Measurements from ENCODE around the gene FSTL1.
"Not testable (repeated sequence)": the region's sequence is repeated elsewhere in the genome, so short reads cannot be mapped to it uniquely, and the experiment has no call there.

Gene FSTL1

DNA sequence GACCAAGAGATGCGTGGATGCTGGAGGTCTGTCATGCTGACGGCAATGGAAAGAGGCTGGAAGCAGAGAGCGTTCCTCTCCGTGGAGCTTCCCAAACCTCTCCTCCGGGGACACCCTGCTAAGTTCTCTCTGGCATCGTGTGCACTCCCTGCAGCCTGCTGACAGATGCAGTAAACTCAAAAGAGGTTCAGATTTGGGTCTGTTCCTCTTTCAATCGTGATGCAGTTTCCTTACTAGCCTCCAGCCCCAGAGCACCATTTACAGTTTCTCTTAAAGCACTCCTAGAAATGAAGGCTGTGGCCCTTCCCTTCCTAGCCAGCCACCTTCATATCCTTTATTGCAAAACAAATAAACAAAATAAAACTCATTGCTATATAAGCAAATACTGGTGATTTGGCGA, 54.3 kb downstream of the FSTL1 start:
- Mint-ChIP-seq H3K9me3 (no peaks in the 10 kb centered on the region), H3K4me3 (no peak overlapping the region)

DNA sequence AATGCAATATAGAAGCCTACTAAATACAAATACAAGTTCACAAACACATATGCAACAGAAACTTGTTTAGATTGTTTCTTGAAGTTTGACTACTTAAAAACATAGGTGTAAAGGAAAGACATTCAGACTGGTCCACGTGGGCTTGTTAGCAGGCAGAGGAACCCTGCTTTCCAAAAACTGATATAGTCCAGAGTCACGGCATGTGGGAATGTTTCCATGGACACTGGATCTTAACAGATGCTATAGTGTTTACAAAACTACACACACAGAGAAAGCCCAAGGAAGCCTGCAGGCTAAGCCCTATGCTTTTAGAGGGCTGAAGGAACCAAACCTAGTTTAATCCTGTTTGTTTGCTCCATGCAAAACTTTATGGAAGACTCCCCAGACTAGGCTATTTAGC, 56.4 kb downstream of the FSTL1 start:
- Mint-ChIP-seq H3K36me3 (ENCODE audit: low read depth) (no peaks in the 10 kb centered on the region), H3K9me3 (no peaks in the 10 kb centered on the region)

More for the DNA sequence above, 54.3 kb downstream of the FSTL1 start:
- H3K4me1 Mint-ChIP-seq (ENCODE audit: low read depth), result no peaks in the 10 kb centered on the region
- no peaks in the 10 kb centered on the region for H3K36me3 Mint-ChIP-seq (ENCODE audit: low read depth)
- peaks cover 3% of the 10 kb centered on the region for H3K27me3 Mint-ChIP-seq
- no peak overlapping the region for H3K27ac Mint-ChIP-seq
- DNase-seq, result no peak

DNA sequence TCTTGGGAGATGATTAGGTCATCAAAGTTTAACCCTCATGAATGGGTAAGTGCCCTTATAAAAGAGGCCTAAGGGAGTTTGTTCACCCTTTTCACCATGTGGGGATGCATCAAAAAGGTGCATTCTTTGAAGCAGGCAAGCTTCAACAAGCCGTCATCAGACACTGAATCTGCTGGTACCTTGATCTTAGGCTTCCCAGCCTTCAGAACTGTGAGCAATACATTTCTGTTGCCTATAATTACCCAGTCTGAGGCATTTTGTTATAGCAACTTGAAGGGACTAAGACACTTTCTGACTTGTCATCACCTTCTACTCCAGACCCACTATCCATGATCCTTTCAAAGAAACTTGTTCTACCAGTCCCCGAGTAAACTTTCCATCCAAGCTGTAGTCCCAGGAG, 57.0 kb downstream of the FSTL1 start:
- no peaks in the 10 kb centered on the region for H3K9me3 Mint-ChIP-seq
- DNase-seq, result no peak
- H3K27me3 Mint-ChIP-seq, result peaks cover 3% of the 10 kb centered on the region

More for the DNA sequence above, 56.4 kb downstream of the FSTL1 start:
- H3K27ac Mint-ChIP-seq, result no peak overlapping the region
- H3K27me3 Mint-ChIP-seq, result peaks cover 3% of the 10 kb centered on the region
- H3K4me3 Mint-ChIP-seq, result no peak overlapping the region
- no peaks in the 10 kb centered on the region for H3K4me1 Mint-ChIP-seq (ENCODE audit: low read depth)
- no peak for DNase-seq

DNA sequence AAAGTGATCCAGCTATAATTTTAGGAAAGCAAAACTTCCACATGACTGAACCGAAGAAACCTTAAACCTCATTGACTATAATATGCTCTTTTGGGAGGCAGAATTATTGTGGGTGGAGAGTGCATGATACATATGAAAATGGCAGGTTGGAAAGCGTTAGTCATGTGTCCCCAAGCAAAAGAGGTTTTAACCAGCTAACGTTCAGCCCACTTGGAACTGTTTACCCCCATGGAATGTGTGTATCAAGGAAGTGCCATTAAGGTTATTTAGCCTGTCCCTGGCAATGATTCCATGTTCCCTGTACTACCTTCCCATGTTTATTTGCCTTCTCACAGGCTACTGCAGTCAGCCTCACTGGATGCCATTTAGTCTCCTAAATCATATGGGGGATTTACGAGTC, 57.5 kb downstream of the FSTL1 start:
- Mint-ChIP-seq H3K27me3 (peaks cover 3% of the 10 kb centered on the region), H3K36me3 (ENCODE audit: low read depth) (no peaks in the 10 kb centered on the region), H3K4me3 (no peak overlapping the region), H3K27ac (no peak overlapping the region), H3K4me1 (ENCODE audit: low read depth) (no peaks in the 10 kb centered on the region), H3K9me3 (no peaks in the 10 kb centered on the region)
- DNase-seq, result no peak

More for the DNA sequence above, 57.0 kb downstream of the FSTL1 start:
- no peaks in the 10 kb centered on the region for H3K36me3 Mint-ChIP-seq (ENCODE audit: low read depth)
- H3K27ac Mint-ChIP-seq, result no peak overlapping the region
- H3K4me3 Mint-ChIP-seq, result no peak overlapping the region
- H3K4me1 Mint-ChIP-seq (ENCODE audit: low read depth), result no peaks in the 10 kb centered on the region

DNA sequence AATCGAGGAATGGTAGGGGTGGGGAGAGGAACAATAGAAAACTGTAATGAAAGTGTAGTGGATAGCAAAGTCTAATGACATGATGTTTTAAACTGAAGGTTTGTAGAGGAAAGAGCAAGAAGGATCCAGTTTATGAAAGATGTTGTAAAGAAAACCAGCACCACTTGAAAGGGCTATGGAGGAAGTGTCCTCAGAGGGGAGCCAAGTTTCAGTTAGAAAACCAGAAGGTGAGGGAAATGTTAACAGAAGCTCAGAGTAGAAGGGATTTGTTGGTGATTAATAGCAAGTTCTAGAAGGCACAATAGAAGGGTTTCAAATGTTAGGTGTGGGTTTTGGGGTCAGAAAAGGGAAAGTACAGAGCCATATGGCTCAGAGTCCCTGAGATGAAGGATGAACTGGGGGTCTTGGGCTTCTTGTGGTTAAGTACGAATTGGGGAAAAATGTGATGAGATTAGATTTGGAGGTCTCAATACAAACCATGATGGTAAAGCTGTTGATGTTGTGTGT, 67.8 kb downstream of the FSTL1 start:
- Mint-ChIP-seq H3K27ac (no peak overlapping the region), H3K4me1 (ENCODE audit: low read depth) (no peaks in the 10 kb centered on the region), H3K27me3 (peaks cover 12% of the 10 kb centered on the region), H3K4me3 (no peak overlapping the region), H3K9me3 (no peaks in the 10 kb centered on the region), H3K36me3 (ENCODE audit: low read depth) (no peaks in the 10 kb centered on the region)
- DNase-seq, result no peak

DNA sequence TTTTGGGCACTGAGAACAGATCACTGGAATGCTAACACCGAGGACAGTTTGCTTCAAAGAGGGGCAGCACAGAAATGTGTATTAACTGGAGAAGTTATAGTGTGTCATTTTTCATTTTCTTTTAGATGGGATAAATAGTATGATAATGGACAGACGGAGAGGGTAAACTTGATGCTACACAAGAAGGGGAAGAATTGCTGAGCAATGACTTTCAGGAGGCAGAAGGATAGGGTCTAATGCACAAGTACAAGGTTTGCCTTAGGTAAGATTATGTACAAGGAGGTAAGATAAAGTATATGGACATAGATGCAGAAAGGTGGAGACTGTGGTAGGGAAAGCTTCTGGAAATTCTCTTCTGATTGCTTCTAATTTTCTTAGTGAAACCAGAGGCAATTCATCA, 69.3 kb downstream of the FSTL1 start:
- H3K4me1 Mint-ChIP-seq (ENCODE audit: low read depth), result no peaks in the 10 kb centered on the region
- H3K27me3 Mint-ChIP-seq, result peaks cover 12% of the 10 kb centered on the region
- H3K9me3 Mint-ChIP-seq, result no peaks in the 10 kb centered on the region
- H3K27ac Mint-ChIP-seq, result no peak overlapping the region
- H3K36me3 Mint-ChIP-seq (ENCODE audit: low read depth), result no peaks in the 10 kb centered on the region
- DNase-seq, result no peak
- H3K4me3 Mint-ChIP-seq, result no peak overlapping the region

DNA sequence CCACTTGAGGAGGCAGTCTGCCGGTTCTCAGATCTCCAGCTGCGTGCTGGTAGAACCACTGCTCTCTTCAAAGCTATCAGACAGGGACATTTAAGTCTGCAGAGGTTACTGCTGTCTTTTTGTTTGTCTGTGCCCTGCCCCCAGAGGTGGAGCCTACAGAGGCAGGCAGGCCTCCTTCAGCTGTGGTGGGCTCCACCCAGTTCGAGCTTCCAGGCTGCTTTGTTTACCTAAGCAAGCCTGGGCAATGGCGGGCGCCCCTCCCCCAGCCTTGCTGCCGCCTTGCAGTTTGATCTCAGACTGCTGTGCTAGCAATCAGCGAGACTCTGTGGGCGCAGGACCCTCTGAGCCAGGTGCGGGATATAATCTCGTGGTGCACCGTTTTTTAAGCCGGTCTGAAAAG, 72.8 kb downstream of the FSTL1 start:
- not testable (repeated sequence) for H3K4me3 Mint-ChIP-seq; H3K4me1 Mint-ChIP-seq (ENCODE audit: low read depth); H3K36me3 Mint-ChIP-seq (ENCODE audit: low read depth); H3K9me3 Mint-ChIP-seq; DNase-seq; H3K27ac Mint-ChIP-seq
- H3K27me3 Mint-ChIP-seq, result peaks cover 12% of the 10 kb centered on the region

DNA sequence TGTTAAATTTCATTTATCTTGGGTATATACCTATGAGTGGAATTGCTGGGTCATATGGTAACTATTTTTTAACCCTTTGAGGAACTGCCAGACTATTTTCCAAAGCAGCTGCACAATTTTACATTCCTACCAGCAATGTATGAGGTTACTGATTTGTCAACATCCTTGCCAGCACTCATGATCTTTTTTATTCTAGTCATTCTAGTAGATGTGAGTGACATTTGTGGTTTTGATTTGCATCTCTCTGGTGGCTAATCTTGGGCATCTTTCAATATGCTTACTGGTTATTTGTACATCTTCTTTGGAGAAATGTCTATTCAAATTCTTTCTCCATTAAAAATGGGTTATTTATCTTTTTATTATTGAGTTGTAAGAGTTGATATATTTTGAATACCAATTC, 80.3 kb downstream of the FSTL1 start:
- H3K9me3 Mint-ChIP-seq, result no peaks in the 10 kb centered on the region
- no peaks in the 10 kb centered on the region for H3K36me3 Mint-ChIP-seq (ENCODE audit: low read depth)
- no peak overlapping the region for H3K4me3 Mint-ChIP-seq
- peaks cover 36% of the 10 kb centered on the region for H3K27me3 Mint-ChIP-seq
- H3K4me1 Mint-ChIP-seq (ENCODE audit: low read depth), result peaks cover 8% of the 10 kb centered on the region
- H3K27ac Mint-ChIP-seq, result no peak overlapping the region
- no peak for DNase-seq

DNA sequence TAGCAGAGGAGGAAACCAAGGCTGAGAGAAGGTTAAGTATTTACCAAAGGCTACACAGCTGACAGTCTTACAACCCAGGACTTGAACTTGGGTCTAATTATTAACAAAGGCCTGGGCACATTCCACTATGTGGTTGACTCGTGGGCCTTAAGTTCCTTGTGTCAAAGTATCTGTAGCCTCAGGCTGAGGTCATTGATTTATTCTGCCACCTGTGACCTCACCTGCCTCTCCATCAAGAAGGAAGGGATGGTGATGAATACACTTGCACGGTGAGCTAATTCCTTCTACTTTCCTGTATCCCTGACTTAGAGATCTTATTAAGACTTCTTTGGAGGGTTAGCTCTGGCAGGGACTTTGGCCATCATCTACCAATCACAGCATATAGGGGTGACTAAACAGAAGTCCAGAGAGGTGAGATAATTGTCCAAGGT, 81.7 kb downstream of the FSTL1 start:
- no peaks in the 10 kb centered on the region for H3K9me3 Mint-ChIP-seq
- no peak for DNase-seq
- H3K4me1 Mint-ChIP-seq (ENCODE audit: low read depth), result peaks cover 8% of the 10 kb centered on the region
- peaks cover 39% of the 10 kb centered on the region for H3K27me3 Mint-ChIP-seq
- H3K4me3 Mint-ChIP-seq, result no peak overlapping the region
- no peaks in the 10 kb centered on the region for H3K36me3 Mint-ChIP-seq (ENCODE audit: low read depth)
- H3K27ac Mint-ChIP-seq, result no peak overlapping the region

DNA sequence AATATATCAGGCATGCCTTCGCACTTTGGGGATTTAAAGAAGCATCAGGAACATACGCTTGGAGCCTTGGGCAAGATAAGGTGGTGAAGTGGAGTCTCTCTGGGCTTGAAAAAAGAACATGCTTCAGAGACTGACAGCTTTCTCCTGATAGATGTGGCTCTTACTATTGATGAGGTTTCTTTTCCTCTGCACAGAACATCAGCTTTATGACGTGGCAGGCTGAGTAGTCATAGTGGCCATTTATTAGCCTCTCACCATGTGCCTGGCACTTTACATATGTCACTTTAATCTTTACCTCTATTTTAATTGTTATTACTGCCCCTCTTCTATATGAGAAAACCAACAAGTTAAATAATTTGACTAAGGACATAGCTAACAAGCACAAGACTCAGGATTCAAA, 82.6 kb downstream of the FSTL1 start:
- peaks cover 8% of the 10 kb centered on the region for H3K4me1 Mint-ChIP-seq (ENCODE audit: low read depth)
- H3K36me3 Mint-ChIP-seq (ENCODE audit: low read depth), result no peaks in the 10 kb centered on the region

DNA sequence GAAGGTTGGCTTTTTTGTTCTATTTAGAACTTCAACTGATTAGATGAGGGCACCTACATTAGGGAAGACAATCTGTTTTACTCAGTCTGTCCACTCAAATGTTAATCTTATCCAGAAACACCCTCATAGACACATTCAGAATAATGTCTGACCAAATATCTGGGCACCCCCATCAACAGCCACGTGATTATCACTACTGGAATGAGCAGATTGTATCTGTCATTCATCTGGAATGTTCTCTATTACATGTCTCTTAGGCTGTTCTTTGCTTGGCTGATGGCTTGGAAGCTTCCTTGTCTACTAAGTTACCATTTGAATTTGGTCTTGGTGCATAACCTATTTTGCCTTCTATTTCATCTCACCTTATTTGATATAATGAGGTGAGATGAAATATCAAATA, 86.0 kb downstream of the FSTL1 start:
- Mint-ChIP-seq H3K4me3 (no peak overlapping the region), H3K36me3 (ENCODE audit: low read depth) (no peaks in the 10 kb centered on the region), H3K27ac (no peak overlapping the region), H3K9me3 (no peaks in the 10 kb centered on the region), H3K27me3 (peaks cover 39% of the 10 kb centered on the region), H3K4me1 (ENCODE audit: low read depth) (no peaks in the 10 kb centered on the region)
- no peak for DNase-seq

More for the DNA sequence above, 82.6 kb downstream of the FSTL1 start:
- Mint-ChIP-seq H3K27ac (no peak overlapping the region), H3K4me3 (no peak overlapping the region), H3K27me3 (peaks cover 39% of the 10 kb centered on the region), H3K9me3 (no peaks in the 10 kb centered on the region)
- DNase-seq, result no peak

DNA sequence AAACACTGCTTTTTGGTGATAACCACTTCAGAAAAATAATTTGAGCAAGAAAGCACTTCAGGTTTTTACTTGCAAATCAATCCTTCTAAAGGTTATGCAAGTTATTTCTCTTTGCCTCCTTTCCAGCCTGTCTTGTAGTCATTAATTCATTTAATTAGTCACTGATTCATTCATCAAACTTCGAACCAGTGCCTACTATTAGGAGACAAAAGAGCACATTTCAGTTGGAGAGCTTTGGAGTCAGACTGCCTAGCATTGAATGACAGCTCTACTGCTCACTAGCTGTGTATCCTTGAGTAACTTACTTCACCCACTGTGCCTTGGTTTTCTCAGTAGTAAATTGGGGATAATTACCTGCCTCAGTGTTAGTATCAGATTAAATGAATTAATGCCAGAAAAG, 86.7 kb downstream of the FSTL1 start:
- Mint-ChIP-seq H3K36me3 (ENCODE audit: low read depth) (no peaks in the 10 kb centered on the region), H3K27ac (no peak overlapping the region), H3K9me3 (no peaks in the 10 kb centered on the region), H3K4me3 (no peak overlapping the region), H3K27me3 (peaks cover 37% of the 10 kb centered on the region), H3K4me1 (ENCODE audit: low read depth) (no peaks in the 10 kb centered on the region)
- no peak for DNase-seq

DNA sequence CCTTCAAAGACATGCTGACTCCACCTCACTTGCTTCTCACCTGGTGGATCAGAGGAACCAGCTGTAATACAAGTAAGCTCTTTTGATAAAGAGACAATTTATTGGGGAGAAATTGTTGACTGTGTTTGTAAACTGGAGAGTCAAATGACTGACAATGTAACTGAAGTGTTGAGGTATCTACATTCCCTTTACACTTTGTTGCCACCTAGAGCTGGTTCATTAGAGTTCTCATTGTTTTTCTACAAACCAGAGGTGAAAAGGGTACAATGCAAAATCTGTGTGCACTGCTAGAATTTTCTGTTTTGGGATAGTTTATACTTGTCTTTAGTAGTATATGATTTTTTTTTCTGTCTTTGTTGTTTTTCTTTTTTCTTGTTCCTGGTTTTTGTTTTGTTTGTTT, 93.0 kb downstream of the FSTL1 start:
- H3K36me3 Mint-ChIP-seq (ENCODE audit: low read depth), result no peaks in the 10 kb centered on the region
- H3K4me3 Mint-ChIP-seq, result no peak overlapping the region
- H3K27me3 Mint-ChIP-seq, result peaks cover 12% of the 10 kb centered on the region
- no peaks in the 10 kb centered on the region for H3K9me3 Mint-ChIP-seq
- H3K27ac Mint-ChIP-seq, result no peak overlapping the region
- DNase-seq, result no peak
- H3K4me1 Mint-ChIP-seq (ENCODE audit: low read depth), result no peaks in the 10 kb centered on the region

DNA sequence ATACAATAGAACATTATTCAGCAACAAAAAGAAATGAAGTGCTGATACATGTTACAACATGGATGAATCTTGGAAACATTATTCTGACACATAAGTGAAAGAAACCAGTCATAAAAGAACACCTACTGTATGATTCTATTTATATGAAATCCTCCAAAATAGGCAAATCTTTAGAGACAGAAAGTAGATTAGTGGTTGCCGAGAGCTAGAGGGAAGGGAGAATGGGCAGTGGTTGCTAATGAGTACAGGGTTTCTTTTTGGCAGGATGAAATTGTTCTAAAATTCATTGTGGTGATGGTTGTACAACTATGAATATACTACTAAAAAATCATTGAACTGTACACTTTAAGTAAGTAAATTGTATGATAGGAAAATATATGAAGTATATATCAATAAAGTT, 95.3 kb downstream of the FSTL1 start:
- no peak overlapping the region for H3K27ac Mint-ChIP-seq
- no peaks in the 10 kb centered on the region for H3K4me1 Mint-ChIP-seq (ENCODE audit: low read depth)
- H3K36me3 Mint-ChIP-seq (ENCODE audit: low read depth), result no peaks in the 10 kb centered on the region
- no peaks in the 10 kb centered on the region for H3K9me3 Mint-ChIP-seq
- no peak for DNase-seq
- no peak overlapping the region for H3K4me3 Mint-ChIP-seq
- H3K27me3 Mint-ChIP-seq, result peaks cover 7% of the 10 kb centered on the region

DNA sequence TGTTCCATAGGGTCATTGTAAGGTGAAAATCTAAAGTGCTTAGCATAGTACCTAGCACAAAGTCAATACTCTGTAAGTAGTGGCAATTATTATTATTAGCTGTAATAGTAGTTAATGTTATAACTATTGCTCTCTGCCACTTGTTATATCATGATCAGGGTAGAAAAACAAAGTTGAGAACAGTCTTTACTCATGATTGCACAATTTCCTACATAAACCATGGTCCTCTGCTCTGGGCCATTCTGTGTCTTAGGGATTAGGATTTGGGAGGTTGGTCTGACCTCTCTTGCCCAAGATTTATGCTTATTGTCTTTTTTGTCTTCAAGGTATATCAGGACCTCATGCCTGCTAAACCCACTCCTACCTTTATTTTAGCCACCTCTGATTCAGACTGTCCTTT, 97.3 kb downstream of the FSTL1 start:
- no peak for DNase-seq
- Mint-ChIP-seq H3K27me3 (peaks cover 7% of the 10 kb centered on the region), H3K36me3 (ENCODE audit: low read depth) (peaks cover 4% of the 10 kb centered on the region), H3K4me1 (ENCODE audit: low read depth) (peaks cover 9% of the 10 kb centered on the region), H3K9me3 (no peaks in the 10 kb centered on the region), H3K27ac (no peak overlapping the region), H3K4me3 (no peak overlapping the region)

DNA sequence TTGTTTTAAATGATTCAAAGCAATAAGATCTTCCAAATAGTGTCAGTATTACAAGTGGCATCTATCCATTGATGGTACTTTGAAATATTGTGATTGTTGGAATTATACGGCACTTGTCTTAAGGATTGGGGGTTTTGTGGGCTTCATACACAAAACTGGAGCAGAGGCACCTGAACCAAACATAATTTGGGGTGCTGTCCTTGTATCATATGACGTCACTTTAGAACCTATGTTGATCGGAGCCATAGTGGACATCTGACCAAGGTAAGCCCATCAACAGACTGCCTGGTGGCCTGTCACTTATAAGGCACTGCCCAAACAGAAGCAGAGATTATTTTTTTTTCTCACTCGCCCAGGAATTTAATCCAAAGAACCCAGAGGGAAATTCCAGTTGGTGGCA, 98.8 kb downstream of the FSTL1 start:
- peaks cover 7% of the 10 kb centered on the region for H3K27me3 Mint-ChIP-seq
- peaks cover 16% of the 10 kb centered on the region for H3K36me3 Mint-ChIP-seq (ENCODE audit: low read depth)
- DNase-seq, result no peak
- H3K4me1 Mint-ChIP-seq (ENCODE audit: low read depth), result peaks cover 19% of the 10 kb centered on the region
- no peaks in the 10 kb centered on the region for H3K9me3 Mint-ChIP-seq
- no peak overlapping the region for H3K27ac Mint-ChIP-seq
- no peak overlapping the region for H3K4me3 Mint-ChIP-seq

Data from activated T-cell treated with anti-CD3 and anti-CD28 coated beads, Interleukin-2, amount 50 U/mL, for 24 hours (primary cell).